Neural cell (in vitro differentiated cells): ENCODE data around the gene RGS10. TPM values are rescaled to one million over a fixed set of nuclear protein-coding genes. Genes with fewer than 3 reads are reported as not detected.

Experiments
- H2AFZ ChIP-seq: fragments of 200-600, 300-800 bp; sonication (generic), shearing (Covaris generic); 2 replicates; pipeline ENCODE4 v1.6.0; 2014; ENCODE audit warnings: low read depth, mild to moderate bottlenecking, antibody characterized with exemption, low read length, moderate library complexity
- H3F3A ChIP-seq: fragments of 200-600 bp; shearing (Covaris generic); 2 replicates; pipeline ENCODE4 v1.6.1; 2016; ENCODE audit warnings: mild to moderate bottlenecking, moderate library complexity, mixed read lengths, antibody characterized with exemption, low read length; ENCODE audit not compliant: insufficient read depth, poor library complexity, severe bottlenecking
- H3K27ac ChIP-seq: fragments of 200-600, 300-800 bp; sonication (generic), shearing (Covaris generic); 2 replicates; pipeline ENCODE4 v1.5.1; 2014; ENCODE audit warnings: mild to moderate bottlenecking, low read length, moderate library complexity
- H3K27me3 ChIP-seq: fragments of 300-800, 200-600 bp; sonication (generic), shearing (Covaris generic); 2 replicates; pipeline ENCODE4 v1.6.0; 2014; ENCODE audit warnings: mild to moderate bottlenecking, low read depth, low read length, moderate library complexity; ENCODE audit not compliant: insufficient read depth
- H3K36me3 ChIP-seq: fragments of 300-800, 200-600 bp; sonication (generic), shearing (Covaris generic); 2 replicates; pipeline ENCODE4 v1.5.1; 2014; ENCODE audit warnings: mild to moderate bottlenecking, antibody characterized with exemption, low read length, moderate library complexity; ENCODE audit not compliant: insufficient read depth
- H3K4me2 ChIP-seq: fragments of 300-800, 200-600 bp; sonication (generic), shearing (Covaris generic); 2 replicates; pipeline ENCODE4 v1.6.0; 2014; ENCODE audit warnings: mild to moderate bottlenecking, low read length
- H3K4me3 ChIP-seq: fragments of 300-800, 200-600 bp; sonication (generic), shearing (Covaris generic); 2 replicates; pipeline ENCODE4 v1.5.1; 2014; ENCODE audit warnings: mild to moderate bottlenecking, low read length, moderate library complexity
- H3K79me2 ChIP-seq: fragments of 200-600 bp; shearing (Covaris generic); replicated peaks from 2 replicates; pipeline ENCODE4 v1.6.0; 2014; ENCODE audit warnings: mild to moderate bottlenecking, low read length, moderate library complexity; ENCODE audit not compliant: insufficient read depth
- H3K9ac ChIP-seq: fragments of 300-800, 200-600 bp; sonication (generic), shearing (Covaris generic); 2 replicates; pipeline ENCODE4 v1.6.1; 2016; ENCODE audit warnings: mild to moderate bottlenecking, low read length, mixed read lengths
- H3K9me2 ChIP-seq: fragments of 200-600 bp; shearing (Covaris generic); 2 replicates; pipeline ENCODE4 v1.6.1; 2016; ENCODE audit warnings: mild to moderate bottlenecking, low read length, mixed read lengths; ENCODE audit not compliant: insufficient read depth
- H3K9me3 ChIP-seq: fragments of 200-600, 300-800 bp; sonication (generic), shearing (Covaris generic); 2 replicates; pipeline ENCODE4 v1.6.1; 2016; ENCODE audit warnings: mild to moderate bottlenecking, mixed run types, low read length, moderate library complexity, mixed read lengths
- H4K20me1 ChIP-seq: fragments of 200-600 bp; shearing (Covaris generic); 2 replicates; pipeline ENCODE4 v1.6.1; 2016; ENCODE audit warnings: mild to moderate bottlenecking, mixed run types; ENCODE audit not compliant: insufficient read depth
- CTCF ChIP-seq: fragments of 450-650 bp; IDR thresholded peaks from 2 replicates; pipeline ENCODE4 v1.5.1; 2014; ENCODE audit warnings: antibody characterized with exemption, mild to moderate bottlenecking, moderate library complexity; ENCODE audit not compliant: poor library complexity, severe bottlenecking
- EP300 ChIP-seq: fragments of 450-650 bp; conservative IDR thresholded peaks from 2 replicates; pipeline ENCODE4 v1.6.1; 2014; ENCODE audit warnings: antibody characterized with exemption, mild to moderate bottlenecking, moderate library complexity; ENCODE audit not compliant: poor library complexity, severe bottlenecking
- EZH2 ChIP-seq: fragments of 200-600, 300-800 bp; shearing (Covaris generic), sonication (generic); IDR thresholded peaks from 2 replicates; pipeline ENCODE4 v1.6.1; 2014; ENCODE audit warnings: antibody characterized with exemption, low read length, borderline replicate concordance, mild to moderate bottlenecking; ENCODE audit not compliant: insufficient read depth, poor library complexity, severe bottlenecking
- MXI1 ChIP-seq: fragments of 450-650 bp; conservative IDR thresholded peaks from 2 replicates; pipeline ENCODE4 v1.6.1; 2014; ENCODE audit warnings: antibody characterized with exemption, mild to moderate bottlenecking; ENCODE audit not compliant: poor library complexity, severe bottlenecking
- POLR2AphosphoS5 ChIP-seq: IDR thresholded peaks from 2 replicates; pipeline ENCODE4 v1.6.1; 2012
- RAD21 ChIP-seq: fragments of 450-650 bp; conservative IDR thresholded peaks from 2 replicates; pipeline ENCODE4 v1.6.1; 2014; ENCODE audit warnings: antibody characterized with exemption, mild to moderate bottlenecking, moderate library complexity
- SMC3 ChIP-seq: fragments of 450-650 bp; conservative IDR thresholded peaks from 2 replicates; pipeline ENCODE4 v1.6.1; 2014; ENCODE audit warnings: antibody characterized with exemption, mild to moderate bottlenecking, moderate library complexity; ENCODE audit not compliant: poor library complexity
- TAF1 ChIP-seq: IDR thresholded peaks from 2 replicates; pipeline ENCODE4 v1.6.1; 2012; ENCODE audit warnings: low read depth
- polyA plus RNA-seq: library from polyadenylated mRNA; depleted of rRNA; stranded (reverse); fragments of >200 nt; gene quantifications from 2 replicates; pipeline ENCODE4 v1.2.3, GENCODE V29; 2014
- TF ChIP-seq, protein P1 (sequence below): IDR thresholded peaks from 2 replicates; pipeline ENCODE4 v1.6.1; 2012; ENCODE audit warnings: borderline replicate concordance

RGS10 gene
- polyA plus RNA-seq, 1 donor from 2014 or later = 2.6 TPM

DNA sequence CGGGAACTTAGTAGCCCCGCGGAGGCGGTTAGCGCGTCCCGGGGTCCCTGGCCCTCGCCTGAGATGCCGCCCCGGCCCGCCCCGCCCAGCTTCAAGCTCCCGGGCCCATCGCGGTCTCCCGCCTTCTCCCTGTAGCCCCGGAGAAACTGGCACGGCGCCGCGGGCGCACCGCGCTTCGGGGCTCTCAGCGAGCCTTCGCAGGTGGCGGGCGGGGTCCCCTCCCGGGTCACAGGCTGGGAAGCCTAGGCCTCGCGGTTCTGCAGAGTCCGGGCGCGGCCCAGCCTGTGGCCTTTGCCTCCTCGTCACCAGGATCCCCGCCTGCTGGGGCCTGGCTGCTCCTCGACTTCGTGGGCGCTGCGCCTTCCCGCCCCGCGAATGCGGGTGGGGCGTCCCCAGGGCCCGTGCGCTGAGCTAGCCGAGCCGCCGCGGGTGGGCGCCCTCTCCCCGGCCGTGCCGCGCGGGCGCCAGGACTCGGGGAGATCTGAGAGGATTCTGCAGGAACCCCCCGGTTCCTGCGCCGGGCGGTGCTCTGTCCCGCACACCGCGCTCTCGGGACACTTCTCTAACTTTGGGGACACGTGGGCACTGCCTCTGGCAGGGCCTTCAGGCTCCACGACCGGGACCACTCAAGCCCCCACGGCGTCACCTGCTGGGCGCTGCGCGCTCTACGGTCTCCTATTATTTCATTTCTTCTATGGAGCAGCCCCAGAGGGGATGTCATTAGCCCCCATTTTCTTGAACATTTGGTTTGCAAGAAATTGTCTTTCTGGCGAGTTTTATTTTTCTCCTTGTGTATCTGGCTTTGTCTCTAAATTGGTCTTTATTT lies 682 bp upstream of the RGS10 start:
- Histone ChIP-seq H3K4me3 (peak overlapping the region; percentile 76), H3K4me2 (peak overlapping the region; percentile 30), H3K27ac (no peak overlapping the region), H3F3A (no peaks in the 10 kb centered on the region), H3K36me3 (no peaks in the 10 kb centered on the region), H3K9me2 (no peaks in the 10 kb centered on the region), H2AFZ (peak overlapping the region; percentile 21), H3K9ac (peak overlapping the region; percentile 26), H3K9me3 (no peaks in the 10 kb centered on the region), H3K27me3 (peaks cover 54% of the 10 kb centered on the region), H4K20me1 (no peaks in the 10 kb centered on the region), H3K79me2 (no peaks in the 10 kb centered on the region)
- TF ChIP-seq CTCF (peak; percentile 68), TAF1 (no peak), POLR2AphosphoS5 (no peak), EZH2 (no peak), RAD21 (peak; percentile 42), EP300 (no peak), SMC3 (peak; percentile 62), MXI1 (peak; percentile 55)
- TF ChIP-seq, protein P1, sequence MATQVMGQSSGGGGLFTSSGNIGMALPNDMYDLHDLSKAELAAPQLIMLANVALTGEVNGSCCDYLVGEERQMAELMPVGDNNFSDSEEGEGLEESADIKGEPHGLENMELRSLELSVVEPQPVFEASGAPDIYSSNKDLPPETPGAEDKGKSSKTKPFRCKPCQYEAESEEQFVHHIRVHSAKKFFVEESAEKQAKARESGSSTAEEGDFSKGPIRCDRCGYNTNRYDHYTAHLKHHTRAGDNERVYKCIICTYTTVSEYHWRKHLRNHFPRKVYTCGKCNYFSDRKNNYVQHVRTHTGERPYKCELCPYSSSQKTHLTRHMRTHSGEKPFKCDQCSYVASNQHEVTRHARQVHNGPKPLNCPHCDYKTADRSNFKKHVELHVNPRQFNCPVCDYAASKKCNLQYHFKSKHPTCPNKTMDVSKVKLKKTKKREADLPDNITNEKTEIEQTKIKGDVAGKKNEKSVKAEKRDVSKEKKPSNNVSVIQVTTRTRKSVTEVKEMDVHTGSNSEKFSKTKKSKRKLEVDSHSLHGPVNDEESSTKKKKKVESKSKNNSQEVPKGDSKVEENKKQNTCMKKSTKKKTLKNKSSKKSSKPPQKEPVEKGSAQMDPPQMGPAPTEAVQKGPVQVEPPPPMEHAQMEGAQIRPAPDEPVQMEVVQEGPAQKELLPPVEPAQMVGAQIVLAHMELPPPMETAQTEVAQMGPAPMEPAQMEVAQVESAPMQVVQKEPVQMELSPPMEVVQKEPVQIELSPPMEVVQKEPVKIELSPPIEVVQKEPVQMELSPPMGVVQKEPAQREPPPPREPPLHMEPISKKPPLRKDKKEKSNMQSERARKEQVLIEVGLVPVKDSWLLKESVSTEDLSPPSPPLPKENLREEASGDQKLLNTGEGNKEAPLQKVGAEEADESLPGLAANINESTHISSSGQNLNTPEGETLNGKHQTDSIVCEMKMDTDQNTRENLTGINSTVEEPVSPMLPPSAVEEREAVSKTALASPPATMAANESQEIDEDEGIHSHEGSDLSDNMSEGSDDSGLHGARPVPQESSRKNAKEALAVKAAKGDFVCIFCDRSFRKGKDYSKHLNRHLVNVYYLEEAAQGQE = no peak

- Histone ChIP-seq H3K9me3 (no peaks in the 10 kb centered on the region), H4K20me1 (no peaks in the 10 kb centered on the region), H3K9me2 (no peaks in the 10 kb centered on the region), H2AFZ (no peak overlapping the region), H3K27ac (no peak overlapping the region), H3K9ac (peak overlapping the region; percentile 26), H3F3A (no peaks in the 10 kb centered on the region), H3K79me2 (no peaks in the 10 kb centered on the region), H3K36me3 (no peaks in the 10 kb centered on the region), H3K4me3 (peak overlapping the region; percentile 76), H3K27me3 (peaks cover 54% of the 10 kb centered on the region), H3K4me2 (no peak overlapping the region)
- no peak for TF ChIP-seq RAD21
- TF ChIP-seq EP300 = no peak
- no peak for TF ChIP-seq TAF1
- no peak for TF ChIP-seq POLR2AphosphoS5
- TF ChIP-seq CTCF = no peak
- TF ChIP-seq, protein P1 = no peak
- TF ChIP-seq SMC3 = no peak
- no peak for TF ChIP-seq EZH2
- no peak for TF ChIP-seq MXI1
These were observed 811 bp downstream of the RGS10 start for GRCh38 chr10:119541459-119542356.
